SH-SY5Y (cell line): ENCODE data around the gene ELF2.

Experiments
- GATA2 ChIP-seq: IDR thresholded peaks from 2 replicates; pipeline ENCODE4 v1.6.1; 2011; ENCODE audit warnings: mild to moderate bottlenecking, low read depth, low read length
- GATA3 ChIP-seq: IDR thresholded peaks from 2 replicates; pipeline ENCODE4 v1.6.1; 2011; ENCODE audit warnings: low read depth, mild to moderate bottlenecking, low read length, moderate library complexity

Gene ELF2

DNA sequence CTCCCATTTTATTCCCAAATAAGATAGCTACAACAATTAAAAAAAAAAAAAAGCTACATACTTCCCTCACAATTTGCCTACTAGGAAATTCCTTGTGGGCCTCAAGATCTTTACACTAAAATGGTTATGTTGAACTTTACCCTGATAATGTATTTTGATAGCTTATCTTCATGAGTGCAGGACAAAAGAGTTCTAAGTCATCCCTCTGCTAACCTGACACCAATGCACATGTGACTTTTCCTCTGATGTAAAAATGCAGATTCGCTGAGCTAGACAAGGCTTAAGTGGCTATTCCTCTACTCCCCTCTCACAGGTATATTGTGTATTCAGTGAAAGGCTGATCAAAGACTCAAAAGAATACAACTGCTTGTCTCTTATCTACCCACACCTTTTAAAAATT, 22.5 kb downstream of the ELF2 start:
- TF ChIP-seq GATA3 (no peak), GATA2 (no peak)

DNA sequence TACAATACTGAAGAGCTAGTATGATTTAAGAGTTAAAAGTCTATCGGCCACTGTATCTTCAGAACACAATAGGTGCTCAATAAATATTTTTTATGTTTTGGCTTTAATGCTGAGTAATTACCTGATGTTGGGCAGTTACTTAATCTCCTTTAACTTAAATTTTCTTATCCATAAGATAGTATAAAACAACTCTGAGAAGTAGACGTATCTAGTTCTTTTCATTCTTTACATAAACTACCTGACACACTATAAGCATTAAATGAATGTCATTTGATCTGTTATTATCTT, 22.9 kb downstream of the ELF2 start:
- TF ChIP-seq GATA3 (no peak), GATA2 (no peak)

- TF ChIP-seq GATA3, result no peak
- TF ChIP-seq GATA2, result no peak
Measured at GRCh38 chr4:139153411-139154133, 23.4 kb downstream of the ELF2 start.

DNA sequence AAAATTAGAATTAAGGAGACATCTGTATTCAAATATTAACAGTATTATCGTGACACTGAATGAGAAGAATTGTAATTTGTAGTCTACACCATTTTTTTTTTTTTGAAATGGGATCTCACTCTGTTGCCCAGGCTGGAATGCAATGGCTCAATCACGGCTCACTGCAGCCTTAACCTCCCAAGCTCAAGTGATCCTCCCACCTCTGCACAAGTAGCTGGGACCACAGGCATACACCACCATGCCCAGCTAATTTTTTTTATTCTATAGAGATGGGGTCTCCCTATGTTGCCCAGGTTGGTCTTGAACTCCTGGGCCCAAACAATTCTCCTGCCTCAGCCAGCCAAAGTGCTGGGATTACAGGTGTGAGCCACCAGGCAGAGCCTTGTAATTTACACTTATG, 24.8 kb downstream of the ELF2 start:
- TF ChIP-seq GATA2, result no peak
- no peak for TF ChIP-seq GATA3

DNA sequence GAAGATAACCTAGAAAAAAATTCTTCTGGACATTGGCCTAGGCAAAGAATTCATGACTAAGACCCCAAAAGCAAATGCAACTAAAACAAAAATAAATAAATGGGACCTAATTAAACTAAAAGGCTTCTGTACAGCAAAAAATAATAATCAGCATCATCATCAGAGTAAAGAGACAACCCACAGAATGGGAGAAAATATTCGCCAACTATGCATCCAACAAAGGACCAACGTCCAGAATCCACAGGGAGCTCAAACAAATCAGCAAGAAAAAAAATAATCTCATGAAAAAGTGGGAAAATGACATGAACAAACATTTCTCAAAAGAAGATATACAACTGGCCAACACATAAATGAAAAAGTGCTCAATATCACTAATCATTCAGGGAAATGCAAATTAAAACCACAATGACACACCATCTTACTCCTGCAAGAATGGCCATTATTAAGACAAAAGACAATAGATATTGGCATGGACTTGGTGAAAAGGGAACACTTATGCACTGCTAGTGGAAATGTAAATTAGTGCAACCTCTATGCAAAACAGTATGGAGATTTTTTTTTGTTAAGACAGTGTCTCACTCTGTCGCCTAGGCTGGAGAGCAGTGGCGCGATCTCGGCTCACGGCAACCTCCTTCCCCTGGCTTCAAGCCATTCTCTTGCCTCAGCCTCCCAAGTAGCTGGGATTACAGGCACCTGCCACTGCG, 29.9 kb downstream of the ELF2 start:
- TF ChIP-seq GATA3, result no peak
- no peak for TF ChIP-seq GATA2

- no peak for TF ChIP-seq GATA2
- no peak for TF ChIP-seq GATA3
Measured at GRCh38 chr4:139145552-139145932, 31.5 kb downstream of the ELF2 start.

DNA sequence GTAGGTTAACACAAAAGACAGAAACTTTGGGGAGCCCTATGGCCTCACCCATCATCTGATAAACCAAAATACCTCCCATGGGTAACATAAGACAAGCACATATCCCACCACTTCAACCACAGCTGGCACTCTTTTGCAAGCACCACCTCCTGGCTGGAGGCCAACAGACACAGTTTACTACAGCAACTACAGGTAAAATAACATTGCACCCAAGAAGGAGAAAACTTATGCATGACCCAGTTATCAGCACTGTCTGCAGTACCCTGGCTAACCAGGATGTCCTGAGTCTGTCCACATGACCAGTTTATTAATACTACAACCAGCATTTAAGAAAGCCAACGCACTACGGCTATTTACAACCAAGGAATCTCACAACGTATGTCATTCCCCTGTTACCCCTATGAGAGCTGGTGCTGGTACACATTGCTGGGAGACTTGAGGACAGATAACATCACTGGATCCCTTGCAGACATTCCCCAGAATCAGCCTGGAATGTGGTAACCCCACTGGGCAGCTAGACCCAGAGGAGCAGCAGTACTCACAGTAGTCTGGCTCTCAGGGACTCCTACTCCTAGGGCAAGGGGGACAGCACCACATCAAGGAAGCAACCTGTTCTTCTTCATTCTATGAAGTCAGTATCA, 32.0 kb downstream of the ELF2 start:
- TF ChIP-seq GATA3, result no peak
- no peak for TF ChIP-seq GATA2

- TF ChIP-seq GATA3 (no peak), GATA2 (no peak)
Measured at GRCh38 chr4:139144161-139144859, 32.7 kb downstream of the ELF2 start.

DNA sequence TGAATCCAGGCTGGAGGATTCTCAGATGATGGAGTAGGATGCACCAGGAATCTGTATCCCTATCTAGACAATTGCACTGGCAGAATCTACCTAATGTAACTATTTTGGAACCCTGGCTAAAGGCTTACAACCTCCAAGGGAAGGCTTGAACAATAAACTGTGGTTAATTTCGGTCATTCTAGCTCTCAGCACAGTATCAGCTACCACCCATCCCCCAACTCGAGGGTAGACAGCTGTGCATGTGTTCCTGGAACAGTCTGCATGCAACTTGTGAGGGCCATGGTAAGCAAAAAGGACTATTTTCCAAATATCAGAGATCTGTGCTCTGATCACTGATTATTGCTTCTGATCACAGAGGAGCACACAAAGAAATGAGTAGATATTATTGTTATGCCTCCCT, 34.0 kb downstream of the ELF2 start:
- TF ChIP-seq GATA2 (no peak), GATA3 (no peak)

DNA sequence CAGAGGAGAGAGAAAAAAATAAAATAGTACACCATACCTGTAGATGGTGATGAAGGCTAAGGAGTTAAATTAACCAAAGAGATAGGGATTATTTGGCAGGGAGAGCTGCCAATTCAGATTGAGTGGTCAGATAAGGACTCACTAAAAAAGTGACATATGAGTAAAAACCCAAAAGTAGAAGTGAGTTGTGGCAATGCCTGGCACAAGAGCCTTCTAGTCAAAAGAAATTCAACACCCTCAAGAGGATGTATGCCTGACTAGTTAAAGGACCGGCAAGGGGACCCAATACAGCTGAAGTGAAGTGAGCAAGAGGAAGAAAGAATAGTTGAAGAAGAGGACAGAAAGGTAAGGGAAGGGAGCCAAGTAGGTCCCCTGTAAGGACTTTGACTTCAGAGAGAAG, 34.9 kb downstream of the ELF2 start:
- no peak for TF ChIP-seq GATA3
- TF ChIP-seq GATA2, result no peak

- TF ChIP-seq GATA3, result no peak
- no peak for TF ChIP-seq GATA2
Measured at GRCh38 chr4:139137763-139138162, 39.3 kb downstream of the ELF2 start.

GRCh38 chr4:139134403-139134802, 42.6 kb downstream of the ELF2 start:
- TF ChIP-seq GATA3, result no peak

- TF ChIP-seq GATA2 (no peak), GATA3 (no peak)
Measured at GRCh38 chr4:139131209-139131870, 45.7 kb downstream of the ELF2 start.

- TF ChIP-seq GATA3 (no peak), GATA2 (no peak)
Measured at GRCh38 chr4:139129206-139129605, 47.8 kb downstream of the ELF2 start.

DNA sequence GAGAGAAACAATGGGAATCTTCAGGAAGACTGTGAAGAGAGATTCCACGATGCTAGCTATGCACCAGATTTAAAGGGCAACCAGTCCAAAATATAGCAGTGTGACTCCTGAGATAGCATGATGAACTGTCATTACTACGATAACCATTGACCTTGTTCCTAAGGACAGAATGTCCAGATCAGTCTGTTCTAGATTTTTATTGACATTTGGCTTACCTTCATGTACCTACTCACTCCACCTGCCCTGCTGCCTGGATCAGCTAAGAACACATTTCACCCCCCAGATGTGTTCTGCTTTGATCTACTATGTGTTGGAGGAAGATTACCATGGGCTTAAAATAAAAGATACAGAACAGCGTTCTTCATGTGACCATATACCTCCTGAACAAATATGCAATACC, 50.1 kb downstream of the ELF2 start:
- TF ChIP-seq GATA3, result no peak
- TF ChIP-seq GATA2, result no peak
